Measurements from ENCODE around the gene IGSF9.

The IGSF9 gene

DNA sequence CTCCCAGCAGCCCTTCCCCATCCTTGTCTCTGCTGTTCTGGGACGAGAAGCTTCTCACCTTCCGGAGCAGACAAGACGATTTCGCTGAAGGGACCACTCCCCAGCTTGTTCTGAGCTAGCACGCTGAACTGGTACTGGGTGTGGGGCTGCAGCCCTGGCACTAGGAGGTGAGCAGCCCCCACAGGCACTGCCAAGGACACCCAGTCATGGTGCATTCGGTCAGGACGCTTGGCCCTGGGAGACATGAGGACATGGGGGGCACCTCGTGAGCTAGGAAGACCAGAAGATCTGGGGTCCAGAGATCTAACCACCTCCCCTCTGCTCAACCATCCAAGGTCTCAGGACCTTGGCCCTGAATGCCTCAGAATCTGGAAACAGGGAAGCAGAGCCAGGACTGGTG lies 14.8 kb downstream of the IGSF9 start:
- no peak for DNase-seq

DNA sequence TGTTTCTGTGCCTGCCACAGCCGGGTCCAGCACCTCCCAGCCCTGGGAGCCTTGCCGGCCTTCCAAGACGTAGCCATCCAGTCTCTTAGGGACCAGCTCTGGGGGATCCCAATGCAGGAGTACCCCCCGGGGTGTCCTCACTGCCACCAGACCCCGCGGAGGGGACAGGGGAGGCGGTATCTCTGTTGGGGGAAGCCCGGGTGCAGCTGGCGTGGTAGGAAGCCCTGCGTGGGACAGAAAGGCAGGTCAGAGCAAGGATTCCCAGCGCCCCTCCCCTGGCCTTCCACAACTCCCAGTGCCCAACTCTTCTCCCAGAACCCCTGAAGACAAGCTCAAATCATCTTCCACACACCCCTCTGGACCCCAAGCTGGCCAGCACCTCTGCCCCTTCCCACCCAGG lies 15.2 kb downstream of the IGSF9 start:
- DNase-seq, result no peak

DNA sequence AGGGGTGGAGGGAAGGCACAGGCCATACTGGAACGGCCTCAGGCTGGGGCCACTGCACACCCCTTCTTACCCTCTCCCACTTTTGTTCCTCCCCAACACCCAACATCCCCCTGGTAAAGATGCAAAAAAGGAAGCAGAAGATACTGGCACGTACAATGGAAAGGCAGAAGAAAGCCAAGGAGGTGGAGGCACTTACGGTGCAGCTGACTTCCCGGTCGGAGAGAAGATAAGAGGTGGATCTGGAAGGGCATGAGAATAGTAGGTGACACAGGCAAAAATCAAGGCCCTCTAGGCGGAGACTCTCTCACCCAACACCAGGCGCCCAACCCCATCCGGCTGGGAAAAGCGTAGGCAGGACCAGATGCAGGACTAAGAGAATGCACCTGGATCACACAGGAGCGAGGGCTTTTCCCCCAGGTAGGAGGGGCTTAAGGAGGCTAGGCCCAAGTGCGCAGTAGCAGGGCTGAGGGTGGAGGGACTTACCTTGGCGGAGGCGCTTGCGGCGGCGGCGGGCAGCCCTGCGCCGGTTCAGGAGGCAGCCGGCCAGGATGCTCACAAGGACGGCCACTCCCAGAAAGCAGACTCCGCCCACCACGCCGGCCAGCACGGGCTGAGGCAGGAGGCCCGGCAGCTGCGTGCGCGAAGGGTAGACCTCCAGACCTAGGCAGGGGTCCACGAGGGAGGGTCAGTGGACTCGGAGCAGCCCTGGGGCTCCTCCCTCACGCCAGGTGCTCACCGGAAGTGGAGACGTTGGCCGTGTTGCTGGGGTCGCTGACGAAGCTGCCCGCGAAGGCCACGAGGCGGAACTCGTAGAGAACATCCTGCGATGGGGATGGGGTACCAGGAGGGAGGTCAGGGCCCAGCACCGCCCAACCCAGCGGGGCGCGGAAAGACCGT lies 16.0 kb downstream of the IGSF9 start:
- DNase-seq, result no peak

DNA sequence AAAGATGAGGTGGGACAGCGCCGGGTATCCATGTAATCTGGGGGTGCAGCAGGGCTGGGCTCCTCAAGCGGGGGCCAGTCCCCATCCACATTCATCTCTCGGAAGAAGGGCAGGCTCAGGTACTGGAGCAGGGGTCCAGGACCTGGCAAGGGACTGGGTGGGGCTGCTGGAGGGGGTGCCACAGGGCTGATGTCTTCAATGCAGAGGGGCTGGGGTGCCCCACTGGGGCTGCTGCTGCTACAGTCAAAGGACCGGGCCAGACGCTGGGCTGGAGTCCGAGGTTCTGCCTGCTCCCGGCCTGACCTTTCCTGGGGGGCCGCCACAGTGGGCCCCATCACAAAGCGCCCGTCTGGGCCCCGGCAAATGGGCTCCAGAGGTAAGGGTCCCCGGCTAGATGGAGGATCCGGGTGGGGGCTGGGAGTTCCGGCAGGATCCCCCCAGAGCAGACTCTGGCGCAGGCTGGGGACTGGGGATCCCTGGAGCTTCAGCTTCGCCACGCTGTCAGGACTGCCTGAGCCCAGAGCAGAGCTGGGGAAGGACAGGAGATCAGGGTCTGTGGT lies 16.8 kb downstream of the IGSF9 start:
- no peak for DNase-seq

DNA sequence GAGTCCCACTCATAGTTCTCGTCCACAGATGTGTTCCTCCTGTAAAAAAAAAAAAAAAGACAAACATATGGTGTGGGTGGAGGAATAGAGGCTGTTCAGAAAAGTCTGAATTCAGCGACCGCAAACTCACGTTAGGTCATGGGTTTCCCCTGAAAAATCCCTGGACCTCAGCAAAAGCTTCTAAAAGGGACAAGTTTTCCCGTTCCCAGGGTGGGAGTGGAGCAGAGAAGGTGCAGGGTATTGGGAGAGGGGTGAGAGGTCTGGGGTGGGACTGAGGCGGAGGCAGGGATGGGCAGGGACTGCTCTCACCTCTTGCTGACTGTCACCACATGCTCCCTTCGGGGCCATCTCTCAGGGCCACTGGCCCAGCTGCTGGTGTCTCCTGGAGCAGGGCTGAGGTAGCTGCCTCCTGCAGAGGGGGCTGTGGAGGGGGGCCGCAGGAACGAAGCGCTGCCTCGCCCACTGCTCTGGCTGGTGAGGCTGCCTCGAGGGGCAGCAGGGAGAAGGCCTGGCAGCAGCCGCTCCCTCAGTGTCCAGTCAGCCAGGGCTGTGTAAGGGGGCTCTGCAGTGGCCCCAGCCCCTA lies 17.5 kb downstream of the IGSF9 start:
- DNase-seq, result no peak

DNA sequence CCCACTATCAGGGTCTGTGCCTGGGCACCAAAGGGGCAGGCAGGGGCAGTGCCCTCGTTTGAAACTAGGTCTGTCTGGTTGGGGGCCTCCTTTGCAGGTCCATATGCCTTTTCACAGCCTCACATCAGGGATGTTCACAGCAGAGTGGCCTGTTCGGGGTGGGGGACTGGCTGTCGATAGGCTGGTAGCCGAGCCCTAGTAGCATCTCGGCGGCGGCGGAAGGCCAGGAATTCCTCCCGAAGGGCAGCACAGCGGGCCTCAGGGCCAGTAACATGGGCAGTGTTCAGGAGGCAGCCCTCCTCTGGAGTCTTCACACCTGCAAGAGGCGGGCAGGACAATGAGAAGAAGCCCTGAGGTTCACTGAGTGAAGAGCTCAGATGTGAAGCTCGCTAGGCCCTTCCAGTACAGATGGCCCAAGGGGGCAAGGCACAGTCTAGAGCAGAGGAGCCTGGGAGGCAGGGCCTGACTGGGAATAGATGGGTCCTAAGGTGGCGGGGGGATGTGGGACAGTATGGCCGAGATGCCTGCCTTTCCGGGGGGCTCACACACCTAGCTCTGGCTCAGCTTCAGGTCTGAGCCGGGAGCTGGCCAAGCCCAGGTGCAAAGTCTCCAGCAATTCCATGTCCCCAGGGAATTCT lies 18.1 kb downstream of the IGSF9 start:
- no peak for DNase-seq

DNA sequence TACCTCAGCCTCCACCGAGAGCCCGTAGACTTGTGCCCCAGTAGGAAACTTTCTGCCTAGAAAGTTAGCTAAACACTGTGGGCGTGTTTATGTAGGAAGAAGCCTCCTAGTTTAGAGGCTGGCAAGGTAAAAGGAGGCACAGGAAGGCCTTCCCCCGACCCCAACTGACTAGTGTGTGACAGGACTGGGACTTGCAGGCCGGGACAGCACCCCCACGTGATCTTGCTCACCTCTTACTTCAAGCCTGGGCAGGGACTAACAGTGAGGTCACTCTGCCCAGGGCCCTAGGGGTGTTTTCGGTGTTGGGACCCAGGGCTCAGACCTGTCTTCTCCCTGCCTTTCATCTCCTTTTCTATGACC lies 19.7 kb downstream of the IGSF9 start:
- no peak for DNase-seq

DNA sequence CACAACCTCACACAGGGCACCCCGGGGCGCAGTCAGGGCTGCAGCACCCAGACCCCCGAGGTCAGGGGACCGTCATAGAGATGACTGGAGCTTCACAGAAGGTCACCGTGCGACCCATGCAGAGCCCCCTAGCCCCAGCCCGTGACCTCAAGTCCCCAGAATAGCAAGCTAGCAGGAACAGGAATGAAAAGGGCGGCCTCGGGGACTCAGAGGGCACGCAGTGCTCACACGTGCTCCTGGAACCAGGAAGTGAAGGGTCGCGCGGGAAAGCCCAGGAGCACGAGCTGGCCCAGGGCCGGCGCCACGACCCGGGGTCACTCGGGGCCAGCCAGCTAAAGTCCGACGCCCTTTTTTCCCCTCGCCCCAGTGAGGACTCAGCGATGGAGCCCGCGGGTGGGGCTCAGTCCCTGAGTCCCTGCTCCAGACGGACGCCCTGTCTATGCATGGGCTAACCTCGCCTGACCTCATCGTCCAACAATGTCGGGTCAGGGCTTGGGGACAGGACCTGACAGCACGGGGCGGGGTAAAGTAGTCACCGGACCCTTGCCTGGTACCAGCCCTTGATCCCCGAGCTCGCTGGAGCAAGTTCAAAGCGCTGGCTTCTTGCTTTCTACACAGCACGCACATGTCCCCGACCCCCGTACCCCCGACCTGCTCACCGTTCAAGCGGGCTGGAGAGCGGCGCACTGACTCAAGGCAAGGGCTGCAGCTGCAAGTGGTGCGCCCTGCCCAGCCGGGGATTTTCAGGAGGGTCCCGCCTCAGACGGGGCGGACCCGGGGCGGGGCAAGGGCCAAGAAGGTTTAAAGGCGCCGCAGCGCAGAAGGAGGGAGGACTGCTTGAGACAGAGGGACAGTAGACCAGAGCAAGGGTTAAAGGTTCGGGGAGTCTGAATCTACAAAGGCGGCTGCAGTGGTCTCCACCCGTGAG lies 20.4 kb downstream of the IGSF9 start, which contains the start of gene TAGLN2:
Gene TAGLN2, minus strand, starts transcription at position 717 of the 928 bp plus-strand sequence. CDS start 4,998 bp downstream, outside the sequence.
- peak; percentile 94 for DNase-seq

DNA sequence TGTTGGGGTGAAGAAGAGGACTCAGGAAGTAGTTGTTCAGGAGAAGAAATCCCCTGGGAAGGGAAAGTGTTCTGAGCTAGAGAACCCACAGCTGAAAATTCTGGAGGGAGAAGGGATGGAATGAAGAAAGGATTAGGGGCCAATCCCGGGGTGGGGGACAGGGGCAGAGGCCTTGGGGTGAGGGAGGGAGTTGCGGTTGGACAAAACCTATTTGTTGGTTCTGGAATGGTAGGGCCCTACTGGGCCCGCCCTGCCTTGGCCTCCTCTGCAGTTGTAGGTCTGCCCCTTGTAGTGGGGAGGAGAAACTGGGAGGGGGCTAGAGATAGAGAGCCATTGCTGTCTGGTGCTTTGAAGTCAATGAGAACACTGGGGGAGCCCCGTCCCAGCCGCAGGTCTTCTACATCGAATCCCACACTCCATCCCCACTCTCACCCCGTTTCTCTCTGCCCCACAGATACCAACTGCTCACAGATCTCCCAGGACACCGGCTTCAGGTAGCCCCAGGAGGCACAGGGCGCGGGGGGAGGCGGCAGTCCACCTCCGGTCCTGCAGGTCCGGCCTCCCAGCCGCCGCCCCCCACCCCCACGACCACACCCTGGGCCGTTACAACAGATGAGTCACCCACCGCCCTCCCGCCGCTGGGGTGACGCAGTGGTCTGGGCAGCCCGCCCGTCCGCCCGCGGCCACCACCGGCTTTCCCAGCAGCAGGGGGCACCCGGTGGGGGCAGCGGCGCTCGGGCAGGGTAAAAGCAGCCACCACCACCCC lies 21.2 kb downstream of the IGSF9 start:
- DNase-seq, result peak; percentile 57

DNA sequence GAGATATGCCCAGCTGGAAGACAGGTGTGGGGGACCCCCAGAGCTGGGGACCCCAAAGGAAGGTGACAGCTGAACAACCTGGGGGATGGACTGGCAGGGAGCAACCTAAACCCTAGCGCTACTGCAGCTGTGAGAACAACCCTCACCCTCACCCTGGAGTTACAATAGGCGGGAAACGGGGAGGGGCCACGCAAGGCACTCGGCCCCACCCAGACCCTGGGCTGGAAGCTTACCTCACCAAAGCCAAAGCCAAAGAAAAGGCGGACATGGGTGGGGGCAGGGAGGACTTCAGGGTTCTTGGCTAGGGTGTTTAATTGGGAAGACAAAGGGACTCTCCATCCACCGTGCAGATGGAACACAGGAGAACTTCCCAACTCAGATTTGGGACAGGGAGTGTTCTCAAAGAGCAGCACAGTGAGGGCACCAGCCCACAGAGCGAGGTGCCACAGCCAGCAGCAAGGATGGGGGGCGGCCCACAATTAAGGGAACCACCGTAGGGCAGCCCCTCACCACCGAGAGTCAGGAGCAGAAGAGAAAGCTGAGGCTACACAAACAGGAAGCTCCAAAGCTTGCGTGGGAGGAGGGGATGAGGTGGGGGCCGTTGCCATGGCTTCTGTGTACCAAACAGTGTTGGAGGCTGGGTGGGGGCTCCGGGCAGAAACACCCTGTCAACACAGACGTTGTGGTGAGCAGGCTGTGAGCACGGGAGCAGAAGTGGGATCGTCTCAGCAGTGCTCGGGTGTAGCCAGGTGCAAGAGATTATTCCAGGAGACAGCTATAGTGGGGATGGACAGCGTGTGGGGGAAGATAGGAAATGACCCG lies 22.0 kb downstream of the IGSF9 start:
- DNase-seq, result peak; percentile 64

DNA sequence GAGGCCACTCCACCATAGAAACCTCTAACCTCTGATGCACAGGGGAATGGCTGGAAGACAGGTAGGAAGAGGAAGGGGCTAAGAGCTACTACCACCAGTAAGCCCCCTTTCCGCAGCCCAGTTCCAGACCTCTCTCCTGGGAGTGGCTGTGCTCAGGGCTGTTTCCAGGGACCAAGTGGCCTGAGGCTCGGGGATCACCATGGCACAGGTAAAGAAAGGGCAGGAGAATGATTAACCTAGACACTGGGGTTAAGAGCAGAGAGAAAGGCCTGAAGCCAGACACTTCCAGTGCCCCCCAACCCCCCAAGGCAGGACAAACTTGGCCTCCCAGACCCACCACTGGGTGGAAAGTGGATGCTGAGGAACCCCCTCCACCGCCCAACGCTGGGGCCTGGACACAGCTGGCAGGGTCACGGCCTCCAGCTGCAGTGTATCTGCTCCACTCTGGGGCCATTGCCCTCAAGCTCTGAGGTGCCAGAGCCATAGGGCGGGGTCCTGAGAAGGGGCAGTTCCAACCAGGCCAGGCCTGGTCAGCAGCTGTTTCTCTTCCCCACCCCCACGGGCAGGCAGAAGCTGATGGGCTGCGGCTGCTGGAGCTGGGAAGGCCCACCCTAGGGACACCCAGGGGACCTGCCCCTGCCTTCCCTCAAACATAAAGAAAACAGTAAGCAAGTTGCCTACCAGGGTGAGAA lies 22.8 kb downstream of the IGSF9 start:
- no peak for DNase-seq

DNA sequence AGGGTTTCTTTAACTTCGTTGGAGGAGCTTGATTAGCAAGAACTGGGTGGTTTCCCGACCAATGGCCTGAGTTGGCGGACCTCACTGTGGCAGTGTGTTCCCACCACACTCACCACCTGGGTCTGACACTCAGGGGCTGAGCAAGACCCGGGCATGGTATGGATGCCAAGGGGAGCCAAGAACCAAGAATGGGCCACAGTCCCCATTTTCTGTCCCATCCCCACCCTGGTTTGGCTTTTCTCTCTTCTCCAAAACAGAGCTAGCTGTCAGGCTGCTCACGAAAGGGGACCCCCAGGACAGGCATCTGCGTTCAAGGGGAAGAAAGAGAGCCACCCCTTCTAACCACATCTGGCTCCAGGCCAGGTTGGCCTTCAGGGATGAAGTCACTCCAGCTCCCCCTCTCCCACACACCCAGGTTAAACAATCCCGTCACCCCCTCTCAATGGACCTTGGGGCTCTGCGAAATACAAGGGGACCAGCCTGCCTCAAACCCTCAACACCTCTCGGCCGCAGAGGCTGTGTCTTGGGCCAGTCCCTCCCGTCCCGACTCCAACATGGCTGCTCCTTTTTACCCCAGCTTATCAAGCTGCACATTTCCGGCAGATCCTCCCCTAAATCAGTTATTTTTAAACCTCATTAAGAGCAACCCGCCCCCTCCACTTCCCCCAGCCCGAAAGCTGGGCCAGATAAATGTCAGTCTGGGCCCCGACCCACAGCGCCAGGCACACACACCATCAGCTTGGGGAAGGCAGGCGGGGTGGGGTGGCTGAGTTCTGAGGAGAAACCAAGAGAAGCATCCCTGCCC lies 23.5 kb downstream of the IGSF9 start:
- no peak for DNase-seq

DNA sequence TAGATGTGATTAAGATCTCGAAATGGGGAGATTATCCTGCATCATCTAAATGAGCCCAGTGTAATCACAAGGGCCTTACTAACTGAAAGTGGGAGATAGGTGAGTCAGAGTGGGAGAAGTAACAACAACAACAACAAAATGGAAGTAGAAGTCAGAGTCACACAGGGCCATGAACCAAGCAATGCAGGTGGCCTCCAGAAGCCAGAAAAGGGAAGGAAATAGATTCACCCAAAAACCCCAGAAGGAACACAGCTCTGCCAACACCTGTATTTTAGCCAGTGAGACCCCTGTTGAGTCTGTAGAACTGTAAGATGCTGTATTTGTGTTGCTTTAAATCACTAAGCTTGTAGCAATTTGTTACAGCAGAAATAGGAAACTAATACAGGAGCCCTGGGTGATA lies 24.2 kb downstream of the IGSF9 start:
- no peak for DNase-seq

DNA sequence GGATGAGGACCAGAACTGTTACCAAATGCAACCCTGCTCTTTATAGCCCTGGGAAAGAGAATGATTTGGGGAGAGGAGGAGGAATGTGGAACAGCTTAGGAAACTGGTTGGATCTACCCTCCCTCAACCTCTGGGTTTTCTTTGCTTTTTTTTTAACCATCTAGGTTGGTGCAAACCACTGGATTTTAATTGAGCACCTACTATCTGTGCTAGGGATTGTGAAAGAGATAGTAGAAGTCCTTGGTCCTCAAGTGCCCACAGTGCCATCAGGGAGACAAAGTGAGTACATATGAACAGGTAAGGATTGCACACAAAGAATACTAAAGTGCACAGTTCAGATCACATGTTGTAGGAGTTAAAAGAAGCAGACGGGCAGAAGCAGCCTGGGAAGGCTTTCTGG lies 24.8 kb downstream of the IGSF9 start:
- DNase-seq, result no peak

DNA sequence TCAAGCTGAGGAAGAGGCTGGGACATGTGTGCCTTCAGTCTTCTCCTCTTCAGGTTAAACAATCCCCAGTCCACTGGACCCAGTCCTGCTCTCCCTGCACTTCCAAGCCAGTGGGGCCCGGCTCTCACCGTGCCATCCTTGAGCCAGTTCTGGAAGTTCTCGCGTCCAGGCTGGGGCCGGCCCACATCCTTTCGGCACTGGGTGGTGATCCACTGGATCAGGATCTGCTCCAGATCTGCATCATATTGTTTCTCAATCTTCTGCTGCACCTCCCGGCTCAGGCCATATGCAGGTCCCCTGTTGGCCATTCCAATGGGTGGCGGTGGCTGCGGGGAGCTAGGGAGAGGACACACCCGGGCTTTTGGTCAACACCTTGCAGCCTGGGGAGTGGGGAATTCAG lies 25.2 kb downstream of the IGSF9 start:
- DNase-seq, result no peak

DNA sequence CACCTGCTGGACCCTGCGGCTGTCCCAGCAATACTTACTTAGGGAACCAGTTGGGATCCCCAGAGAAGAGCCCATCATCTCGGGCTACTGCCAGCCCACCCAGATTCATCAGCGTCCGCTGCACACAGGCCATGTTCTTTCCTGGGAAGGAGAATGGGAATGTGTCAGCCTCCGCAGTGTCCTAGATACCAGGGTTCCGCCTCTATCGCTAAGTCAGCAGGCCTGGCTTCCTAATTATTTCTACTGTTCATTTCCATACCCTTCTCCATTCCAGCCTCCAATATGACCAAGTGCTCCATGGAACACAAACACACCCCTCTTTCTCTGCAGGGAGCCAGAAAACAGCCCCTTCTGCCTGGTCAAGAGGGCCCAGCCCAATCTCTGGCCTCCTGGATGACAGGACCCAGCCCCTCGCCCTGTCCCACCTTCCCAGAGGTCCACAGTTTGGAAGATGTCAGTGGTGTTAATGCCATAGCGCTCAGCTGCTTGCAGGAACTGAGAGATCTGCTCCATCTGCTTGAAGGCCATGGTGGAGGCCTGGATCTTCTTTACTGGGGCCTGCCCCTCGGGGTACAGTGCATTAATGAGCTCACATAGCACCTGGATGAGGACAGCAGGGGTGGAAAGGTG lies 26.1 kb downstream of the IGSF9 start:
- DNase-seq, result no peak

DNA sequence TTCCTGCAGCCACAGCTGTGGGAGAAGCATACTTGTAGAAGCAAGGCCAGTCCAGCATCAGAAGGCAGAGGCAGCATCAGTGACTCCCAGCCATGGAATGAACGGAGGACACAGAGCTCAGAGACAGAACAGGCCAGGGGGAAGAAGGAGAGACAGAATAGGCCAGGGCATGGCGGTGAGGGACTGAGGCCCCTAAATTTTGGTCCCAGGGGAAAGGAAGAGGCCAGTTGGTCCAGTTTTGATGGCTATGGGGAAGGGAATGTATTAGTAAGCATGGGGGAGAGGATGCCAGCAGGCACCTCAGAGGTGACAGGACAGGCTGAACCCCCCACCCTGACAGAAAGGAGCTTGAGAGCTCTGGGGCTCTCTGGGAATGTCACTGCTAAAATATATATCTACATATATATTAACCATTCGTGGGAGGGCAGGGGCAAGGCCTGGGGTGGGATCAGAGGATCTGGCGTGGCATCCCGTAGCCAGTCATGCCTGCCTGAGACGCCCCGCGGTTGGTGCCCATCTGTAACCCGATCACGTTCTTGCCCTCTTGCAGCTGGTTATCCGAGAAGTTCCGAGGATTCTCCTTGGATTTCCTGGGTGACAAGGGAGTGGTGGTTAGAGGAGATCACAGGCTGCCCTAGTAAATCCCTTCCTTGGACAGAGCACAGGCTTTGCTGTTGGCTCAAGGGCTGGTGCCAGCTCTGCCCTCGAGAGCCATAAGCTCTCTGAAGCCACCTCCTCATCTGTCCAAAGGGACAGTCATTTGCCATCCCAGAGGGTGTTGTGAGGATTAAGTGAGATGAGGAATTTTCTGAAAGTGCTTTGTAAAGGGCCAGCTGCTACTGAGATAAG lies 26.8 kb downstream of the IGSF9 start:
- DNase-seq, result no peak
